WTC11 (cell line): Measurements from ENCODE around the gene NEMP1. TPM values are rescaled to one million over a fixed set of nuclear protein-coding genes. Genes with fewer than 3 reads are reported as not detected.

Source experiments
- ATAC-seq: fragments of 200-7000 bp; cut with Tn5 transposase; 2 replicates; pipeline ENCODE4 v1.10.0; 2021; ENCODE audit warnings: mild to moderate bottlenecking, moderate library complexity
- CTCF ChIA-PET: fragments of 300-600 bp; sonication (Branson Sonifier 250); formaldehyde crosslinking; loops from one replicate; lab custom pipeline; 2021; ENCODE audit warnings: antibody characterized with exemption; lab: Charles Lee
- POLR2A ChIA-PET: fragments of 350-600 bp; sonication (Branson Sonifier 250); formaldehyde crosslinking; loops from one replicate; lab custom pipeline; 2021; ENCODE audit warnings: antibody characterized with exemption; lab: Charles Lee
- DNase-seq: peaks from one replicate; pipeline ENCODE4 v3.0.0; 2021; ENCODE audit warnings: low spot score
- H3K27ac Mint-ChIP-seq: 2 replicates; pipeline ENCODE4 v1.8.0; 2021; ENCODE audit warnings: mixed read lengths
- H3K27me3 Mint-ChIP-seq: 2 replicates; pipeline ENCODE4 v1.8.0; 2021; ENCODE audit warnings: low read depth, mild to moderate bottlenecking, moderate library complexity, mixed read lengths
- H3K36me3 Mint-ChIP-seq: 2 replicates; pipeline ENCODE4 v1.8.0; 2021; ENCODE audit warnings: mixed read lengths
- H3K4me1 Mint-ChIP-seq: 2 replicates; pipeline ENCODE4 v1.8.0; 2022; ENCODE audit warnings: mixed read lengths
- H3K4me3 Mint-ChIP-seq: 2 replicates; pipeline ENCODE4 v1.8.0; 2021; ENCODE audit warnings: mild to moderate bottlenecking, moderate library complexity, mixed read lengths
- H3K9me3 Mint-ChIP-seq: 2 replicates; pipeline ENCODE4 v1.8.0; 2021; ENCODE audit warnings: mixed read lengths
- CBFB ChIP-seq: sonication (generic); formaldehyde crosslinking; IDR thresholded peaks from 2 replicates; pipeline ENCODE4 v1.8.1; 2022; ENCODE audit warnings: mild to moderate bottlenecking, low read depth, missing genetic modification reagents
- ELF4 ChIP-seq: sonication (generic); formaldehyde crosslinking; IDR thresholded peaks from 2 replicates; pipeline ENCODE4 v1.8.1; 2022; ENCODE audit warnings: low read depth, mild to moderate bottlenecking, moderate library complexity, missing genetic modification reagents
- GABPB1 ChIP-seq: sonication (generic); formaldehyde crosslinking; IDR thresholded peaks from 2 replicates; pipeline ENCODE4 v1.8.1; 2023; ENCODE audit warnings: mild to moderate bottlenecking, missing genetic modification reagents
- GRHL2 ChIP-seq: fragments of 250-450 bp; sonication (Bioruptor Pico); IDR thresholded peaks from 2 replicates; pipeline ENCODE4 v1.8.0; 2022; ENCODE audit warnings: mild to moderate bottlenecking, moderate library complexity; ENCODE audit not compliant: insufficient replicate concordance, severe bottlenecking
- HMGA2 ChIP-seq: fragments of 250-450 bp; sonication (Bioruptor Pico); IDR thresholded peaks from 2 replicates; pipeline ENCODE4 v1.4.0; 2021; ENCODE audit warnings: mild to moderate bottlenecking, moderate library complexity
- OVOL2 ChIP-seq: fragments of 250-450 bp; sonication (Bioruptor Pico); IDR thresholded peaks from 2 replicates; pipeline ENCODE4 v1.9.0; 2021; ENCODE audit warnings: mild to moderate bottlenecking, borderline replicate concordance
- PRRX2 ChIP-seq: fragments of 250-450 bp; sonication (Bioruptor Pico); IDR thresholded peaks from 2 replicates; pipeline ENCODE4 v1.8.0; 2021; ENCODE audit warnings: mild to moderate bottlenecking
- SMAD4 ChIP-seq: sonication (generic); formaldehyde crosslinking; IDR thresholded peaks from 2 replicates; pipeline ENCODE4 v1.8.0; 2022; ENCODE audit warnings: mild to moderate bottlenecking, missing genetic modification reagents
- SP1 ChIP-seq: sonication (generic); formaldehyde crosslinking; conservative IDR thresholded peaks from 2 replicates; pipeline ENCODE4 v1.8.1; 2022; ENCODE audit warnings: missing genetic modification reagents
- ZNF219 ChIP-seq: sonication (generic); formaldehyde crosslinking; IDR thresholded peaks from 2 replicates; pipeline ENCODE4 v1.8.0; 2023; ENCODE audit warnings: missing genetic modification reagents, mild to moderate bottlenecking, borderline replicate concordance
- ZNF263 ChIP-seq: sonication (generic); formaldehyde crosslinking; IDR thresholded peaks from 2 replicates; pipeline ENCODE4 v1.8.1; 2022; ENCODE audit warnings: low read depth, mild to moderate bottlenecking, moderate library complexity, missing genetic modification reagents
- ZNF317 ChIP-seq: sonication (generic); formaldehyde crosslinking; IDR thresholded peaks from 2 replicates; pipeline ENCODE4 v1.8.1; 2023; ENCODE audit warnings: low read depth, mild to moderate bottlenecking, moderate library complexity, missing genetic modification reagents, borderline replicate concordance
- total RNA-seq: library from RNA; stranded (reverse); gene quantifications from 3 replicates; pipeline ENCODE4 v1.2.3, GENCODE V29; 2021
- TF ChIP-seq, protein P1 (sequence below): sonication (generic); formaldehyde crosslinking; IDR thresholded peaks from 2 replicates; pipeline ENCODE4 v1.8.1; 2023; ENCODE audit warnings: mild to moderate bottlenecking, moderate library complexity, missing genetic modification reagents
- TF ChIP-seq, protein P2 (sequence below): sonication (generic); formaldehyde crosslinking; IDR thresholded peaks from 2 replicates; pipeline ENCODE4 v1.8.1; 2023; ENCODE audit warnings: mild to moderate bottlenecking, missing genetic modification reagents, moderate library complexity
- TF ChIP-seq, protein P3 (sequence below): sonication (generic); formaldehyde crosslinking; IDR thresholded peaks from 2 replicates; pipeline ENCODE4 v1.8.1; 2023; ENCODE audit warnings: mild to moderate bottlenecking, missing genetic modification reagents, moderate library complexity
- TF ChIP-seq, protein P4 (sequence below): sonication (generic); formaldehyde crosslinking; IDR thresholded peaks from 2 replicates; pipeline ENCODE4 v1.8.0; 2022; ENCODE audit warnings: mild to moderate bottlenecking, missing genetic modification reagents
- TF ChIP-seq, protein P5 (sequence below): fragments of 250-450 bp; sonication (Bioruptor Pico); IDR thresholded peaks from 2 replicates; pipeline ENCODE4 v1.9.0; 2021; ENCODE audit warnings: mild to moderate bottlenecking

NEMP1 gene
- total RNA-seq, 1 experiment from 2014 or later, result 41.9 TPM

DNA sequence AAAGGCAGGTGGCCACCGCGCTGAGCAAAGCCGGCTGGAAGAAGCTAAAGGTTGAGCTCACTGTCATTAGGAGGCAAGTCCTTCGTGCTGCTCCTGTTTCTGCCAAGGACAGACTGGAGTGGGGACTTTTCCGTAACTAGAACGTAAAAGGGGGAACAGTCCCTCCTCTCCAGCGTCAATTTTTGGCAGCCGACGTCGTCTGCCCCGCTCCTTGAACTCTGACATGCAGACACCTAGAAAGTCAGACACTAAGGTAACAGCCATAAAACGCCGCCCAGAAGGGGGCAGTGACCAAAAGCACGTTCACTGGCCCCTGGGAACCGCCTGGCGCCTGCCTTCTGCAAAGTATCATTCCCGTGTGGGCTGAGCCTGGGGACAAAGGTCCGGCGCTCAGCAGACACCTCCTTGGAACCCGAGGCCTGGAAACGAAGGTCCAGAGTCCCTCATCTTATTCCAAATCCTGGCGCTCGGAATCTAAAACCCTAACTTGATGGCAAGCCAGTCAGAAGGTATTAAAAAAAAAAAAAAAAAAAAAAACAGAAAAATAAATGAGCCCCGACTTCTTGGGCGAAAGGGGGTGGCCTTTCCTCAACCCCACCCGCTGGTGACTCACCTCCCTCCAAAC lies 48.6 kb upstream of the NEMP1 start:
- POLR2A ChIA-PET, result interaction anchor here (0.8 to 3.5 kb wide), 10 partner anchors 16 to 490 kb away, joined by 3 to 21 read pairs (median 5); partner anchors contain the start of genes NAB2, NEMP1, SHMT2 and STAT6

DNA sequence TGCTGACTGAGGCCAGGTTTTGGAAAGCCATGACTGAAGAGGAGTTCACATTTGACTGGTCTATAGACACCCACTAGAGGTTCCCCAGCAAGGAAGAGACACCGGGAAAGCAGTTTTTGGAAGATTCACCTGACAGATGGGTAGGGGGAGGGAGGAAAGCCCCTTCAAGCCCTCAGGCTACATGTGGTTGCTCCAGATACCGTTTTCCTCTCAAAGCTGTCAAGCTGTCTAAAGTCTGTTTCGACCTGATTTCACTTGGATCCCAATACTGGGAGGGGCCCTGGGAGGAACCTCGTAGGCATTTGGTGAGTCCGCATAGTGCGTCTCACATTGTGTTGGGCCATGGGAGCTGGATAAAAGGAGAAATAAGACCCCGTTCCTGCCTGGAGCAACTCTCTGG lies 48.0 kb upstream of the NEMP1 start:
- Mint-ChIP-seq H3K4me3 (peak overlapping the region; percentile 85), H3K4me1 (peaks cover 36% of the 10 kb centered on the region), H3K27me3 (peaks cover 6% of the 10 kb centered on the region), H3K36me3 (peaks cover 2% of the 10 kb centered on the region; the same call in 1 of the 2 replicates), H3K27ac (peak overlapping the region; percentile 85), H3K9me3 (peaks cover 18% of the 10 kb centered on the region)
- DNase-seq (no peak), ATAC-seq (no peak)
- CTCF ChIA-PET, result interaction anchor here (0.6 to 5.9 kb wide), 15 partner anchors 9 to 101 kb away, joined by 3 to 112 read pairs (median 7); partner anchors contain the start of gene STAT6
- POLR2A ChIA-PET, result interaction anchor here (1.0 to 2.2 kb wide), 2 partner anchors 39 to 47 kb away, joined by 3 to 7 read pairs; partner anchors contain the start of gene NEMP1
- no peak for TF ChIP-seq OVOL2 (CRISPR knock-in tag)
- no peak for TF ChIP-seq HMGA2 (CRISPR knock-in tag)
- TF ChIP-seq, protein P1, sequence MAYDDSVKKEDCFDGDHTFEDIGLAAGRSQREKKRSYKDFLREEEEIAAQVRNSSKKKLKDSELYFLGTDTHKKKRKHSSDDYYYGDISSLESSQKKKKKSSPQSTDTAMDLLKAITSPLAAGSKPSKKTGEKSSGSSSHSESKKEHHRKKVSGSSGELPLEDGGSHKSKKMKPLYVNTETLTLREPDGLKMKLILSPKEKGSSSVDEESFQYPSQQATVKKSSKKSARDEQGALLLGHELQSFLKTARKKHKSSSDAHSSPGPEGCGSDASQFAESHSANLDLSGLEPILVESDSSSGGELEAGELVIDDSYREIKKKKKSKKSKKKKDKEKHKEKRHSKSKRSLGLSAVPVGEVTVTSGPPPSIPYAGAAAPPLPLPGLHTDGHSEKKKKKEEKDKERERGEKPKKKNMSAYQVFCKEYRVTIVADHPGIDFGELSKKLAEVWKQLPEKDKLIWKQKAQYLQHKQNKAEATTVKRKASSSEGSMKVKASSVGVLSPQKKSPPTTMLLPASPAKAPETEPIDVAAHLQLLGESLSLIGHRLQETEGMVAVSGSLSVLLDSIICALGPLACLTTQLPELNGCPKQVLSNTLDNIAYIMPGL (CRISPR knock-in tag), result no peak
- TF ChIP-seq, protein P2, sequence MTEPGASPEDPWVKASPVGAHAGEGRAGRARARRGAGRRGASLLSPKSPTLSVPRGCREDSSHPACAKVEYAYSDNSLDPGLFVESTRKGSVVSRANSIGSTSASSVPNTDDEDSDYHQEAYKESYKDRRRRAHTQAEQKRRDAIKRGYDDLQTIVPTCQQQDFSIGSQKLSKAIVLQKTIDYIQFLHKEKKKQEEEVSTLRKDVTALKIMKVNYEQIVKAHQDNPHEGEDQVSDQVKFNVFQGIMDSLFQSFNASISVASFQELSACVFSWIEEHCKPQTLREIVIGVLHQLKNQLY (CRISPR knock-in tag), result no peak
- TF ChIP-seq, protein P3, sequence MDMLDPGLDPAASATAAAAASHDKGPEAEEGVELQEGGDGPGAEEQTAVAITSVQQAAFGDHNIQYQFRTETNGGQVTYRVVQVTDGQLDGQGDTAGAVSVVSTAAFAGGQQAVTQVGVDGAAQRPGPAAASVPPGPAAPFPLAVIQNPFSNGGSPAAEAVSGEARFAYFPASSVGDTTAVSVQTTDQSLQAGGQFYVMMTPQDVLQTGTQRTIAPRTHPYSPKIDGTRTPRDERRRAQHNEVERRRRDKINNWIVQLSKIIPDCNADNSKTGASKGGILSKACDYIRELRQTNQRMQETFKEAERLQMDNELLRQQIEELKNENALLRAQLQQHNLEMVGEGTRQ (CRISPR knock-in tag), result no peak
- TF ChIP-seq GRHL2 (CRISPR knock-in tag), result no peak
- TF ChIP-seq ZNF219 (CRISPR knock-in tag), result no peak
- TF ChIP-seq SMAD4 (CRISPR knock-in tag), result no peak
- TF ChIP-seq ZNF263 (CRISPR knock-in tag), result no peak
- no peak for TF ChIP-seq PRRX2 (CRISPR knock-in tag)
- TF ChIP-seq ZNF317 (CRISPR knock-in tag), result no peak

More for the DNA sequence above, 48.6 kb upstream of the NEMP1 start:
- Mint-ChIP-seq H3K27me3 (peaks cover 6% of the 10 kb centered on the region), H3K27ac (peak overlapping the region; percentile 85), H3K4me3 (peak overlapping the region; percentile 85), H3K36me3 (peaks cover 2% of the 10 kb centered on the region; the same call in 1 of the 2 replicates), H3K9me3 (peaks cover 15% of the 10 kb centered on the region), H3K4me1 (peaks cover 42% of the 10 kb centered on the region)
- TF ChIP-seq, protein P4, sequence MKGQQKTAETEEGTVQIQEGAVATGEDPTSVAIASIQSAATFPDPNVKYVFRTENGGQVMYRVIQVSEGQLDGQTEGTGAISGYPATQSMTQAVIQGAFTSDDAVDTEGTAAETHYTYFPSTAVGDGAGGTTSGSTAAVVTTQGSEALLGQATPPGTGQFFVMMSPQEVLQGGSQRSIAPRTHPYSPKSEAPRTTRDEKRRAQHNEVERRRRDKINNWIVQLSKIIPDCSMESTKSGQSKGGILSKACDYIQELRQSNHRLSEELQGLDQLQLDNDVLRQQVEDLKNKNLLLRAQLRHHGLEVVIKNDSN, result 0 out of 2 replicates have a peak, but pooled peaks have one; percentile 28
- TF ChIP-seq GABPB1 (CRISPR knock-in tag) (peak; percentile 13; the same call in 1 of the 2 replicates), CBFB (CRISPR knock-in tag) (no peak), ELF4 (CRISPR knock-in tag) (no peak), SP1 (CRISPR knock-in tag) (0 out of 2 replicates have a peak, but pooled peaks have one; percentile 28)
- TF ChIP-seq, protein P5, sequence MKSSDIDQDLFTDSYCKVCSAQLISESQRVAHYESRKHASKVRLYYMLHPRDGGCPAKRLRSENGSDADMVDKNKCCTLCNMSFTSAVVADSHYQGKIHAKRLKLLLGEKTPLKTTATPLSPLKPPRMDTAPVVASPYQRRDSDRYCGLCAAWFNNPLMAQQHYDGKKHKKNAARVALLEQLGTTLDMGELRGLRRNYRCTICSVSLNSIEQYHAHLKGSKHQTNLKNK, result no peak
- CTCF ChIA-PET, result interaction anchor here (0.5 to 5.9 kb wide), 35 partner anchors 8 to 938 kb away, joined by 3 to 112 read pairs (median 5); partner anchors contain the start of genes NEMP1, NXPH4, SHMT2 and SMARCC2
- peak; percentile 76 for DNase-seq
- peak; percentile 38 for ATAC-seq
